K562 (cell line): Measurements from ENCODE around the gene EDDM13. TPM values are rescaled to one million over a fixed set of nuclear protein-coding genes. Genes with fewer than 3 reads are reported as not detected.

Experiments used
- CC2D1A ChIP-seq: fragments of 450-650 bp; IDR thresholded peaks from 2 replicates; pipeline ENCODE4 v1.6.1; 2017; ENCODE audit warnings: mild to moderate bottlenecking
- CREB1 ChIP-seq, 2 experiments: sonication (generic) in 1 of 2; formaldehyde crosslinking in 1 of 2; IDR thresholded peaks; 2 replicates each; pipeline versions ENCODE4 v1.6.1 to v1.8.0; 2012 to 2022; ENCODE audit warnings: inconsistent platforms in 1 of 2, mild to moderate bottlenecking in 1 of 2, missing genetic modification reagents in 1 of 2, moderate library complexity in 1 of 2
- CTCFL ChIP-seq: IDR thresholded peaks from 2 replicates; pipeline ENCODE4 v1.6.1; 2011; ENCODE audit warnings: borderline replicate concordance, low read depth, mild to moderate bottlenecking, moderate library complexity, low read length; ENCODE audit not compliant: insufficient read depth, poor library complexity, severe bottlenecking
- HDAC1 ChIP-seq, 2 experiments: fragments of 450-650 bp; IDR thresholded peaks; 2 replicates each; pipeline ENCODE4 v1.6.1; 2016 to 2017; ENCODE audit warnings: inconsistent platforms in 1 of 2, mild to moderate bottlenecking in 1 of 2, moderate library complexity in 1 of 2
- JUN ChIP-seq, 2 experiments: sonication (generic) in 1 of 2; formaldehyde crosslinking in 1 of 2; IDR thresholded peaks; 2 replicates each; pipeline versions ENCODE4 v1.6.1 to v1.8.0; 2012 to 2022; ENCODE audit warnings: borderline replicate concordance in 2 of 2, mild to moderate bottlenecking in 2 of 2, improper control_type of control experiment in 1 of 2, low read depth in 1 of 2, low read length in 1 of 2, missing genetic modification reagents in 1 of 2
- NFIC ChIP-seq: fragments of 450-650 bp; IDR thresholded peaks from 2 replicates; pipeline ENCODE4 v1.6.1; 2017; ENCODE audit warnings: mild to moderate bottlenecking, inconsistent platforms
- OTX1 ChIP-seq: fragments of 450-650 bp; formaldehyde crosslinking; IDR thresholded peaks from 2 replicates; pipeline ENCODE4 v1.4.0; 2022; ENCODE audit warnings: mild to moderate bottlenecking
- PYGO2 ChIP-seq: fragments of 450-650 bp; IDR thresholded peaks from 2 replicates; pipeline ENCODE4 v1.6.1; 2016; ENCODE audit warnings: mild to moderate bottlenecking, missing genetic modification characterization, moderate library complexity, missing compliant biosample characterization
- RB1 ChIP-seq: fragments of 450-650 bp; IDR thresholded peaks from 2 replicates; pipeline ENCODE4 v1.6.1; 2017; ENCODE audit warnings: low read depth, mild to moderate bottlenecking
- SPI1 ChIP-seq: IDR thresholded peaks from 2 replicates; pipeline ENCODE4 v1.6.1; 2011; ENCODE audit warnings: low read depth, low read length, control low read depth, borderline replicate concordance
- polyA plus RNA-seq, 8 experiments: library from polyadenylated mRNA; depleted of rRNA in 4 of 8; stranded (reverse) in 5 of 8; unstranded in 3 of 8; fragments of >200 nt; fragmentation: Nextera tagmentation in 2 of 8; fragmentation: Illumina TruSeq in 1 of 8; extraction: Ambion mirVana in 2 of 8; extraction: Trizol in 1 of 8; gene quantifications; 2 replicates each; pipeline versions ENCODE4 v1.2.1 to v1.2.3, GENCODE V29; 2011 to 2014; ENCODE audit warnings: inconsistent platforms in 1 of 8, missing spikeins in 1 of 8
- total RNA-seq, 7 experiments: library from RNA; depleted of rRNA in 6 of 7; stranded (reverse); fragments of >200 nt in 6 of 7; fragmentation: Illumina TruSeq in 2 of 7; extraction: Trizol in 2 of 7; gene quantifications; 2 replicates each; pipeline versions ENCODE4 v1.2.1 to v1.2.3, GENCODE V29; 2011 to 2021; ENCODE audit warnings: low replicate concordance in 1 of 7
- TF ChIP-seq, protein P1 (sequence below), 3 experiments: IDR thresholded peaks in 2 of 3; conservative IDR thresholded peaks in 1 of 3; 2 replicates each; pipeline ENCODE4 v1.5.1; 2011 to 2012; ENCODE audit warnings: low read length in 3 of 3, mild to moderate bottlenecking in 3 of 3, control low read depth in 2 of 3, improper control_type of control experiment in 1 of 3, inconsistent platforms in 1 of 3, low read depth in 1 of 3, mixed read lengths in 1 of 3, moderate library complexity in 1 of 3; ENCODE audit not compliant: insufficient read depth in 2 of 3
- TF ChIP-seq, protein P2 (sequence below), 2 experiments: fragments of 450-650 bp in 1 of 2; sonication (generic) in 1 of 2; formaldehyde crosslinking in 1 of 2; IDR thresholded peaks; 2 replicates each; pipeline versions ENCODE4 v1.7.1 to v1.9.0; 2016 to 2022; ENCODE audit warnings: inconsistent platforms in 1 of 2, mild to moderate bottlenecking in 1 of 2, missing genetic modification reagents in 1 of 2

Gene EDDM13
- total and polyA plus RNA-seq, 9 of the 15 experiments (the other 6 are each of a cell fraction or from before 2014, with no cell fraction given), result 2.0 to 7.7 (median 4.1) TPM

DNA sequence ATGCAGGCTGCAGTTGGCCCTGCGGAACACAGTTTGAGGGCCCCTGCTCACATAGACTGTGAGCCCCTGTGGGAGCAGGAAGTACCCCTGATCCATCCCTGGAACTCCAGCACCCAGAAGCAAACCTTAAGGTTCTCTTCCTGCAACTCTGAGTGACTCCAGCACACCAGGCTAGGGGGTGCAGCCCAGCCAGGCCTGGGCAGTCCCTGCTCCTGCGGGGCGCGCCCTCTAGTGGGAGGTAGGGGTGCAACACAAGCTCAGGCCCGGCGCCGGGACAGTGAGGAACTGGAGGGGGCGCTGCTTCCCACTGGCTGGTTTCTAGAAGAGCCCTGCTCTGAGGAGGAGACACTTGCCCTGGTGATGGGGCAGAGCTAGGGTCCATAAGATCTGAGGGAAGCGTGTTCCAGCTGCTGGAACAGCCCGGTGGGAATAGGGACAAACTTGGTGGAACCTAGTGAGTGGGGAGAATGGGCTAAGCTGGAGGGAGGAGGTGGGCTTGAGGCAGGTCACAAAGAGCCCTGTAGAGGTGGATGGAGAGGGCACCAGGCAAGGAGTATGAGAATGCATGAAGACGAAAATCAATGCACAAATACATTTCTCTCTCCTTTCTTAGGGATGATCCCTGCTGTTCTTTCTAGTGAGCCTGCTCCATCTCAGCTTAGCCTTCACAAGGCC lies 37.1 kb downstream of the EDDM13 start (continued):
- peak; percentile 95 for TF ChIP-seq CTCFL
- TF ChIP-seq RB1, result peak; percentile 72; the same call in 1 of the 2 replicates
- 0 out of 2 replicates have a peak, but pooled peaks have one; percentile 14 for TF ChIP-seq JUN (IDR thresholded peaks at IDR 0.05; ENCODE audit: borderline replicate concordance, low read depth, low read length)
- no peak for TF ChIP-seq JUN (CRISPR knock-in tag; IDR thresholded peaks at IDR 0.05; ENCODE audit: borderline replicate concordance)
- no peak for TF ChIP-seq NFIC
- TF ChIP-seq SPI1, result peak; percentile 56; the same call in 1 of the 2 replicates
- TF ChIP-seq OTX1 (CRISPR knock-in tag), result 0 out of 2 replicates have a peak, but pooled peaks have one; percentile 23
- TF ChIP-seq HDAC1 (IDR thresholded peaks at IDR 0.05), result peak in 1 of 2 experiments; percentile 22; a peak in 1 of 4 replicates
- TF ChIP-seq PYGO2 (tag), result no peak
- TF ChIP-seq CC2D1A, result peak; percentile 34; the same call in 1 of the 2 replicates
- TF ChIP-seq, protein P1, sequence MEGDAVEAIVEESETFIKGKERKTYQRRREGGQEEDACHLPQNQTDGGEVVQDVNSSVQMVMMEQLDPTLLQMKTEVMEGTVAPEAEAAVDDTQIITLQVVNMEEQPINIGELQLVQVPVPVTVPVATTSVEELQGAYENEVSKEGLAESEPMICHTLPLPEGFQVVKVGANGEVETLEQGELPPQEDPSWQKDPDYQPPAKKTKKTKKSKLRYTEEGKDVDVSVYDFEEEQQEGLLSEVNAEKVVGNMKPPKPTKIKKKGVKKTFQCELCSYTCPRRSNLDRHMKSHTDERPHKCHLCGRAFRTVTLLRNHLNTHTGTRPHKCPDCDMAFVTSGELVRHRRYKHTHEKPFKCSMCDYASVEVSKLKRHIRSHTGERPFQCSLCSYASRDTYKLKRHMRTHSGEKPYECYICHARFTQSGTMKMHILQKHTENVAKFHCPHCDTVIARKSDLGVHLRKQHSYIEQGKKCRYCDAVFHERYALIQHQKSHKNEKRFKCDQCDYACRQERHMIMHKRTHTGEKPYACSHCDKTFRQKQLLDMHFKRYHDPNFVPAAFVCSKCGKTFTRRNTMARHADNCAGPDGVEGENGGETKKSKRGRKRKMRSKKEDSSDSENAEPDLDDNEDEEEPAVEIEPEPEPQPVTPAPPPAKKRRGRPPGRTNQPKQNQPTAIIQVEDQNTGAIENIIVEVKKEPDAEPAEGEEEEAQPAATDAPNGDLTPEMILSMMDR (IDR thresholded peaks at IDR 0.05 in 2 of 3, conservative IDR thresholded peaks at IDR 0.05 in 1 of 3; ENCODE audit: insufficient read depth in 2 of 3, low read depth in 1 of 3, low read length in 3 of 3), result peak; percentile 100
- TF ChIP-seq, protein P2, sequence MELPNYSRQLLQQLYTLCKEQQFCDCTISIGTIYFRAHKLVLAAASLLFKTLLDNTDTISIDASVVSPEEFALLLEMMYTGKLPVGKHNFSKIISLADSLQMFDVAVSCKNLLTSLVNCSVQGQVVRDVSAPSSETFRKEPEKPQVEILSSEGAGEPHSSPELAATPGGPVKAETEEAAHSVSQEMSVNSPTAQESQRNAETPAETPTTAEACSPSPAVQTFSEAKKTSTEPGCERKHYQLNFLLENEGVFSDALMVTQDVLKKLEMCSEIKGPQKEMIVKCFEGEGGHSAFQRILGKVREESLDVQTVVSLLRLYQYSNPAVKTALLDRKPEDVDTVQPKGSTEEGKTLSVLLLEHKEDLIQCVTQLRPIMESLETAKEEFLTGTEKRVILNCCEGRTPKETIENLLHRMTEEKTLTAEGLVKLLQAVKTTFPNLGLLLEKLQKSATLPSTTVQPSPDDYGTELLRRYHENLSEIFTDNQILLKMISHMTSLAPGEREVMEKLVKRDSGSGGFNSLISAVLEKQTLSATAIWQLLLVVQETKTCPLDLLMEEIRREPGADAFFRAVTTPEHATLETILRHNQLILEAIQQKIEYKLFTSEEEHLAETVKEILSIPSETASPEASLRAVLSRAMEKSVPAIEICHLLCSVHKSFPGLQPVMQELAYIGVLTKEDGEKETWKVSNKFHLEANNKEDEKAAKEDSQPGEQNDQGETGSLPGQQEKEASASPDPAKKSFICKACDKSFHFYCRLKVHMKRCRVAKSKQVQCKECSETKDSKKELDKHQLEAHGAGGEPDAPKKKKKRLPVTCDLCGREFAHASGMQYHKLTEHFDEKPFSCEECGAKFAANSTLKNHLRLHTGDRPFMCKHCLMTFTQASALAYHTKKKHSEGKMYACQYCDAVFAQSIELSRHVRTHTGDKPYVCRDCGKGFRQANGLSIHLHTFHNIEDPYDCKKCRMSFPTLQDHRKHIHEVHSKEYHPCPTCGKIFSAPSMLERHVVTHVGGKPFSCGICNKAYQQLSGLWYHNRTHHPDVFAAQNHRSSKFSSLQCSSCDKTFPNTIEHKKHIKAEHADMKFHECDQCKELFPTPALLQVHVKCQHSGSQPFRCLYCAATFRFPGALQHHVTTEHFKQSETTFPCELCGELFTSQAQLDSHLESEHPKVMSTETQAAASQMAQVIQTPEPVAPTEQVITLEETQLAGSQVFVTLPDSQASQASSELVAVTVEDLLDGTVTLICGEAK (IDR thresholded peaks at IDR 0.05), result peak; percentile 60
- TF ChIP-seq, protein P2 (CRISPR knock-in tag; IDR thresholded peaks at IDR 0.05), result no peak
- no peak for TF ChIP-seq CREB1 (IDR thresholded peaks at IDR 0.05)
- 0 out of 2 replicates have a peak, but pooled peaks have one; percentile 48 for TF ChIP-seq CREB1 (CRISPR knock-in tag; IDR thresholded peaks at IDR 0.05)
